Skeletal muscle cell (primary cell): ENCODE data around the gene TMEM232.
A peak's percentile ranks its signal among the peaks of the same experiment; 100 is the strongest.
"Not testable (repeated sequence)": the region's sequence is repeated elsewhere in the genome, so short reads cannot be mapped to it uniquely, and the experiment has no call there.

Experiments used
- DNase-seq: peaks from one replicate; pipeline ENCODE4 v3.0.0-alpha.2; 2010; ENCODE audit warnings: low read depth
- H3K4me3 ChIP-seq: 2 replicates; pipeline ENCODE4 v1.5.1; 2011; ENCODE audit warnings: low read depth, mild to moderate bottlenecking, control low read depth, low read length, moderate library complexity

TMEM232 gene

GRCh38 chr5:110545716-110546115, 180.8 kb downstream of the TMEM232 start:
- no peak overlapping the region for H3K4me3 ChIP-seq
- no peak for DNase-seq

DNA sequence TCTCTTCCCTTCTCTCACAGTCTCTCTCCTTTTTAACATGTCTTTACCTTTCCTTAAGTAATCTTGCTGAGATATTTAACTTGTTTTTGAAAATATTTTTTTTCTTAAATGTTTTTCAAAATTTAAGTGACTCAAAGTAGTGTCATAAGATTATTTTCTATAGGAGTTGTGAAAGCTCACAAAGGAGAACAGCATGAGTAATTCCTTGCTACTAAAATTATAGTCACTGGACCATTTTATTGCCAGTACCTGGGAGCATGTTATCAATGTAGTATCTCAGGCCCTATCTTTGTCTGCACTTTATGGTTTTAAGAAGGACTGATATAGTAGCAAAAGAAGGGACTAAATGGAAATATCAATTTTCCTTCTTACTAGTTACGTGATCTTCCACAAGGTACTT, 181.9 kb downstream of the TMEM232 start:
- no peak for DNase-seq
- no peak overlapping the region for H3K4me3 ChIP-seq

- DNase-seq, result no peak
- H3K4me3 ChIP-seq, result no peak overlapping the region
Measured at GRCh38 chr5:110542949-110543348, 183.5 kb downstream of the TMEM232 start.

DNA sequence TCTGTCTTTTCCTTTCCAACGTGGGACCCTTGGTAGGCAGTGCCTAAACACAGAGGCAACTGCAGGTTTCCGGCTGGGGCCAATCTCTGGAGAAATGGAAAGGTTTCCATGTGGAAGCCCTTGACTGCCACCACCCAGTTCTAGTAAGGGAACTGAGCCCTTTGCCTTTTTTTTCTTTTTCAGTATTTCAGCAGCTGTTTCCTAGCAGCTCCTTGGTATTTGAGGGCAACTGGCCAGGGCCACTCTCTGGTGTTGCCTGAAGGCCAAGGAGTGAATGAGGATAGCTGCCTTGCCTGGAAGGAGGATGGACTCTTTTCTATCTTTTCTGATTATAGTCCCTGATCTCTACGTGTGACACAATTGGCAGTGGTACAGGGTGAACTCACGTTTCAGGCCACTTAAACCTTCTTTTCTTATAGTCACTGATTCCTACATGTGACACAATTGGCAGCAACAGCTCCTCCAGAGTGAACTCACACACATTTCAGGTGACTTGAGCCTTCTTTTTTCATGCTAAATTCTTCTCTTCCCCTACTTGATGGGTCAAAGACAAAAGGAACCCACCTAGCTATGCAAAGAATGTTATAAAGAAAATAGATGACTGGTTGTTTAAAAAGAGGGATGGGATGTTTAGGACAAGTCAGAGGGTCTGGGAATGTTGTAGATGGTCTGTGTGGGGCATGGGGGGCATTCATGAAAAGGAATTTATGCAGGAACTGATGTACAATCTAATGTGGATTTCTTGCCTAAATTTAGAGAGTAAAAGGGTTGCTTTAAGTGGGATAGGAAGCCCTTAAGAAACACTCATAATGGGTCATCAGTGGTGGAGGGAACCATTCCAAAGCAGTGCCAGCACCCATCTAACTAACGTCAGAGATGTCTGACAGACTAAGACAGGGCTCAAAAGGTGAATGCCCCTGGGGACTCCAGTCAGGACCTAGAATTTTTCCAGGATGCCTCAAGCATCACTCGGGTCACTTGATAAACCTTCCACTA, 190.1 kb downstream of the TMEM232 start:
- no peak overlapping the region for H3K4me3 ChIP-seq
- no peak for DNase-seq

DNA sequence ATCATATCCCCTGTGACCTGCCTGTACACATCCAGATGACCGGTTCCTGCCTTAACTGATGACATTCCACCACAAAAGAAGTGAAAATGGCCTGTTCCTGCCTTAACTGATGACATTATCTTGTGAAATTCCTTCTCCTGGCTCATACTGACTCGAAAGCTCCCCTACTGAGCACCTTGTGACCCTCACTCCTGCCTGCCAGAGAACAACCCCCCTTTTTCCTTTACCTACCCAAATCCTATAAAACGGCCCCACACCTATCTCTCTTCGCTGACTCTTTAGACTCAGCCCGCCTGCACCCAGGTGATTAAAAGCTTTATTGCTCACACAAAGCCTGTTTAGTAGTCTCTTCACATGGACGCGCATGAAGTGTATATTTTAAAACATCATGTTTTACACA, 191.3 kb downstream of the TMEM232 start:
- not testable (repeated sequence) for DNase-seq, H3K4me3 ChIP-seq

DNA sequence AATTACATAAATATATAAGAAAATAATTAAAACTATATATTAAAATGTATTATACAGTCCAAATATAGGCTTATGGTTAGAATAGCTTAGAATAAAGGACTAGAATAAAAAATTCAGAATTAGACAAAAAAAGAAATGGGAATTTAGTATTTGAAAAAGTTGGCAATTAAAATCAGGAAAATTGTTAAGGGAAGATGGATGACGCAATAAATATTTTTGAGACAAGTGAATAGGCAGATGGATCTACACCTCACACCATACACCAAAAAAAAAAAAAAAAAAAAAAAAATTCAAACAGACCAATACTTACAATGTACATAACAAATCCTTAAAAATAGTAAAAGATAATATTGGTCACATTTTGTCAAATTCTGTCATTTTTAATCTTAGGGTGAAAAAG, 200.7 kb downstream of the TMEM232 start:
- DNase-seq, result no peak

GRCh38 chr5:110517396-110517795, 209.1 kb downstream of the TMEM232 start:
- H3K4me3 ChIP-seq, result no peak overlapping the region
- no peak for DNase-seq

More for the DNA sequence above, 200.7 kb downstream of the TMEM232 start:
- no peak overlapping the region for H3K4me3 ChIP-seq

GRCh38 chr5:110514030-110514429, 212.4 kb downstream of the TMEM232 start:
- no peak for DNase-seq

DNA sequence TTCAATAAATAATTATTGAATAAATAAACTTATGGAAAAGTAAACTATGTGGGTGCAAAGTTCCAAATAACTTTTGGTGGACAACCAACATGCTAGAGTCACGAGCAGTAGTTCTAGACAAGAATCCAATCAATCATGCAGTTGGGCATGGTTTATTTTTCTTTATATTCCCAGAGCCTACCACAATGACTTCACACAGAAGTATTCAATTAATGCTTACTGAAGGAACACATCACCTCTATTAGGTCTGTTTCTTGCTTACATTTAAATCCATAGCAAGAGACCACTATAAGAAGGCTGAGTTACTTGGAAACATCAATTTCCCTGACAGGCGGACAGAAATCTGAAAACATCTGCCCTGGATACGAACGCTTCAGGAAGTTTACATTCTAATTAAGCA, 214.2 kb downstream of the TMEM232 start:
- H3K4me3 ChIP-seq, result no peak overlapping the region

More at GRCh38 chr5:110514030-110514429, 212.4 kb downstream of the TMEM232 start:
- H3K4me3 ChIP-seq, result no peak overlapping the region

GRCh38 chr5:110510146-110510545, 216.3 kb downstream of the TMEM232 start:
- no peak for DNase-seq
- no peak overlapping the region for H3K4me3 ChIP-seq

More for the DNA sequence above, 214.2 kb downstream of the TMEM232 start:
- no peak for DNase-seq

DNA sequence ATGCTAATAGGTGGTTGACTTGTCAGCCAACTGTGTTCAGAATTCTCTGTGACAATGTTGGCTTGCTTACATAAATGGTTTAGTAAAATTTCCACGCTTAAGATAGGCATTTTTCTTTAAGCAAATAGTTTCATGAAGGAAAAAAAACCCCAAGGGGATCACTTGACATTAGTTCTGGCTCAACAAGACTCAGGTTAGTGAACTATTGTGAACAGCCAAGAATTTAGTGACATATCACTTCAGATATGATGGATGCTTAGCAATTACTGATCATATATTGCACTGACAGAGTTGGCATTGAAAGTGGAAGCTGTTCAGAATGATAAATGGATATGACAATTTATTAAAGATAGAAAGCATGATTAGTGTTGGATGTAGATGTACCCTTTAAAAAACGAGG, 218.5 kb downstream of the TMEM232 start:
- DNase-seq, result no peak
- no peak overlapping the region for H3K4me3 ChIP-seq

DNA sequence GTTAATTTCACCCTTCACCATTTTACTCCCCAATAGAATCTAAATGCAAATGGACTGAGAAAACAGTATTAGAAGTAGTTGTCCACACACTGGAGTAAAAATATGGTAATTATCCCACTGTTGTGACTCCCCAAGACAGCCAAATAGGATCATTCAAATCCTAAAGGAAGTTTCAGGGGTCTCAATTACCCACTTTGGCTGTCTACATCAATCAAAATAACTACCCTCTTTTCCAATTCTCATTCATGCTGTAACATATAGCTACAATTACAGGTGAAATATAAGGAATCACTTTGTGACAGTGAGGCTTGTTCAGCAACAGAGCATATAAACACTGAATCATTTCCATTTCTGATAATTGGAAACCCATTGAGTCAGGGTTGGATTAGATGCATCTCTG, 220.1 kb downstream of the TMEM232 start:
- no peak overlapping the region for H3K4me3 ChIP-seq

DNA sequence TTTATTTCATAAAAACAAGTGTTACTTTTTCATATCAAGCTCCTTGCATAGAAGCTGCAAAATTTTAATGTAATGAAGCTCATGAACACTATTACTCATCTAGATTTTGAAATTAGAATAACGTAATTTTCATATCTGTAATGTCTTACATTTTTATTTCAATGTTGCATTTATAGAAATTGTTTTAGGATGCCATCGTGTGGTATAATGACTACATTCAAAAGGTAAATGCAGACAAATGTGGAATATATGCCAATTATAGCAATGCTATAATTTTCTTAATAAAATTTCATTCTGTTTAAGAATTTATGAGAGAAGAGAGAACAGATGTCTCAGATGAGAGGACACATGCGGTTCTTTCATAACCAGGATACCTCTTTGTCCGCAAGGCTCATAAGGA, 230.2 kb downstream of the TMEM232 start:
- DNase-seq, result no peak
- no peak overlapping the region for H3K4me3 ChIP-seq

More for the DNA sequence above, 220.1 kb downstream of the TMEM232 start:
- no peak for DNase-seq

DNA sequence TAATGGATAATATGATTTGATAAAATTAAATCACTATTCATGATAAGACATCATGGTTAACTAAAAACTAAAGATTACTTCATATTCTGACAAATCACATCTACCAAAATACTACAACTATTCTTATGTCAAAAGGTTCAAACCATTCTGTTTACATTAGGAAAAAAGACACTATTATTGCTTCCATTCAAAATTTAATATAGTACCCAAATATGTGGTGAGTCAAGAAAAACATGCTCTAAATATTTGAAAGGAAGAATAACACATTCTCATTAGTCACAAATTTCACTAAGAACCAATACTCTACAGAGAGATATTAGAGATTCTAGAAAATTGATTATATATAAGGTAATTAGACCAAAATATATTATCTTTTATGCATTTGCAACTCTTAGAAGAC, 234.0 kb downstream of the TMEM232 start:
- no peak overlapping the region for H3K4me3 ChIP-seq
- DNase-seq, result no peak

GRCh38 chr5:110478895-110479294, 247.6 kb downstream of the TMEM232 start:
- no peak overlapping the region for H3K4me3 ChIP-seq
- DNase-seq, result peak; percentile 72

DNA sequence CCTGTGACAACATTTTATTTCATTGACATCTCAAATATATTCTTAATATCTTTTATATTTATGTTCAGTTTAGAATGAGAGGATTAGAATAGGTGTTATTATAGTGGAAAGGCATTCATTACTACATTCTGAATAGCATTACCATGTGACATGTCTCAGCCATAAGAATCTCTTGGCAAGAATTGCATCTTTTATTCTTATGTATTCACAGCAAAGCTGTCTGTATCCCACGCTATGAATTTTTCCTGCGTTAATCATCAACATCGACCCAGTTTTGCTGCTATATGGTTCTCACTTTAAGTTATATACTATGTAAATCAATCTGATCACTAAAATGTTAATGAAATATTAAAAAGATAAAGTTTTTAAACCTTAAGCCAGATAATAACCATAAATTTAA, 248.6 kb downstream of the TMEM232 start:
- H3K4me3 ChIP-seq, result no peak overlapping the region
- peak; percentile 43 for DNase-seq

GRCh38 chr5:110476164-110476563, 250.3 kb downstream of the TMEM232 start:
- no peak overlapping the region for H3K4me3 ChIP-seq
- no peak for DNase-seq

DNA sequence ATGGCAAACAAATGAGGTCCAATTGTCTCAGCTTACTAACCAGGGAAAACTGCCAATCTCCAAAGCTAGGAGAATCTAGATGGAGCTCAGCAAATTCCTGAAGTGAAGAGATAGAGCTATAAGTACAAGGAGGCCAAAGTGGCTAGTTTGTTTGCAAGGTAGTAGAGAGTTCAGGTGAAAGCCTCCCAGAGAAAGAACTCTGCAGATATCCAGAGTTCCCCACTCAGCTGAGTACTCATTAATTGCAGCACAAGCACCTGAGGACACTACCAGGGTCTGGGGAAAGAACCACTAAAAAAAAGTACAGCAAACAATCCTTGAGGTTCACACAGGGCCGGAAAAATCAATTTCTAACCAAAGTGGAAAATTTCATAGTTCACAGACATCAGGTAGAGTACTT, 250.9 kb downstream of the TMEM232 start:
- no peak for DNase-seq
- H3K4me3 ChIP-seq, result no peak overlapping the region

DNA sequence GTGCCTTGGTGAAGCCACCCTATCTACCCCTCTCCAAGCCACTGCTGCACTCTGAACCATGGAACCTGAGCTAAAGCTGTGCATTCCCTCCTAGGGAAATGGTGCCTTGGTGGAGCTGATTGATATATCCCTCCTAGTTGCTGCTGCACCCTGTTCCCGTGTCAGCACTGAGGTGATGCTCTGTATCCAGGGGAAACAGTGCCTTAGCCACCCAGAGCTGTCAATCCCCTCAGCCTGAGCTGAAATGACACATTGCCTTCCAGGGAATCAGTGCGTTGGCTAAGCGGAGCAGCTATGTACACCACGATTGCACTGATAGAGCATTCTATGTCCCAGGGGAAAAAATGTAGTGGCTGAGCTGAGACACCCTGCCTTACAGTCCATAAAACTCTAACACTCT, 257.0 kb downstream of the TMEM232 start:
- DNase-seq, result no peak
- no peak overlapping the region for H3K4me3 ChIP-seq

DNA sequence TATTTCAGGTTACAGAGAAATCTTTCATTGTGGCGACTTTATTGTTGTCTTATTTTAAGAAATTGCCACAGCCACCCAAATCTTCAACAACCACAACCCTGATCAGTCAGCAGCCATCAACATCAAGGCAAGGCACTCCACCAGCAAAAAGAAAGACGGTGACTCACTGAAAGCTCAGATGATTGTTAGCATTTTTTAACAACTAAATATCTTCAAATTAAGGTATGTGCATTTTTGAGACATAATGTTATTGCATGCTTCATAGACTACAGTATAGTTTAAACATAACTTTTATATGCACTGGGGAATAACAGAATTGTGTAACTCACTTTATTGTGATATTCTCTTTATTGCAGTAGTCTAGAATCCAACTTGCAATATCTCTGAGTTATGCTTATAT, 263.4 kb downstream of the TMEM232 start:
- no peak for DNase-seq

GRCh38 chr5:110460837-110461236, 265.6 kb downstream of the TMEM232 start:
- DNase-seq, result no peak
- no peak overlapping the region for H3K4me3 ChIP-seq

More for the DNA sequence above, 263.4 kb downstream of the TMEM232 start:
- no peak overlapping the region for H3K4me3 ChIP-seq
